K562 (cell line): ENCODE measurements around the gene UNC50. TPM values are rescaled to one million over a fixed set of nuclear protein-coding genes. Genes with fewer than 3 reads are reported as not detected.
A peak's percentile ranks its signal among the peaks of the same experiment; 100 is the strongest.

ENCODE experiments used
- ATAC-seq: fragments of 200-7000 bp; cut with Tn5 transposase; 3 replicates; pipeline ENCODE4 v1.9.1; 2020; ENCODE audit warnings: moderate library complexity
- BruUV-seq: library from RNA; stranded (reverse); fragments of 400-500 nt; replicated peaks from 2 replicates; lab custom pipeline; 2021; lab: Mats Ljungman, UMichigan
- CTCF ChIA-PET: fragments of 300-600 bp; formaldehyde crosslinking; extraction: SDS; loops from one replicate; lab custom pipeline; 2021; ENCODE audit warnings: low intra/inter-chr PET ratio; lab: Yijun Ruan, JAX
- POLR2A ChIA-PET: fragments of 300-600, 350-650 bp; sonication (Branson Sonifier 250); formaldehyde crosslinking; extraction: SDS; loops from one replicate; lab custom pipeline; 2021; ENCODE audit warnings: antibody characterized with exemption, inconsistent platforms; lab: Yijun Ruan, JAX
- DNase-seq, 4 experiments: peaks; one replicate each; pipeline versions ENCODE4 v3.0.0 to v3.0.0-alpha.2; 2011 to 2018; ENCODE audit warnings: low spot score in 3 of 4, mixed read lengths in 3 of 4; ENCODE audit errors: extremely low read depth in 1 of 4
- FAIRE-seq: peaks from 2 replicates; lab custom pipeline; 2011; peaks lifted over from hg19 to GRCh38; lab: Jason Lieb, UNC
- H2AFZ ChIP-seq: 2 replicates; pipeline ENCODE4 v1.6.0; 2011; ENCODE audit warnings: low read depth, low read length, control low read depth, inconsistent platforms
- H3K27ac ChIP-seq: fragments of 200-600 bp; 3 replicates; pipeline ENCODE4 v1.8.0; 2011; ENCODE audit warnings: low read depth, mild to moderate bottlenecking, control low read depth, inconsistent platforms, low read length, moderate library complexity, mixed read lengths; ENCODE audit errors: extremely low read depth
- H3K27me3 ChIP-seq, 2 experiments: fragments of 300-600 bp in 1 of 2; 2 replicates in 1 of 2; 3 replicates in 1 of 2; pipeline versions ENCODE4 v1.6.0 to v1.8.0; 2011; ENCODE audit warnings: inconsistent platforms in 2 of 2, low read length in 2 of 2, mild to moderate bottlenecking in 1 of 2, mixed read lengths in 1 of 2, moderate library complexity in 1 of 2; ENCODE audit not compliant: control insufficient read depth in 2 of 2, insufficient read depth in 2 of 2
- H3K36me3 ChIP-seq: fragments of 300-600 bp; 3 replicates; pipeline ENCODE4 v1.8.0; 2011; ENCODE audit warnings: mild to moderate bottlenecking, low read length, inconsistent platforms; ENCODE audit not compliant: control insufficient read depth, insufficient read depth
- H3K4me1 ChIP-seq, 2 experiments: fragments of 200-600 bp in 1 of 2; replicated peaks in 1 of 2; 2 replicates in 1 of 2; 3 replicates in 1 of 2; pipeline versions ENCODE4 v1.5.1 to v1.8.0; 2011; ENCODE audit warnings: inconsistent platforms in 2 of 2, low read length in 2 of 2, mild to moderate bottlenecking in 1 of 2, mixed read lengths in 1 of 2, moderate library complexity in 1 of 2; ENCODE audit not compliant: control insufficient read depth in 2 of 2, insufficient read depth in 2 of 2
- H3K4me2 ChIP-seq: 2 replicates; pipeline ENCODE4 v1.6.1; 2011; ENCODE audit warnings: low read length, control low read depth, inconsistent platforms, mixed read lengths; ENCODE audit not compliant: insufficient read depth
- H3K4me3 ChIP-seq: fragments of 200-600 bp; sonication (generic), shearing (Covaris generic); 2 replicates; pipeline ENCODE4 v1.5.1; 2016; ENCODE audit warnings: control low read depth, inconsistent platforms
- H3K79me2 ChIP-seq: fragments of 200-600 bp; 3 replicates; pipeline ENCODE4 v1.8.0; 2011; ENCODE audit warnings: low read length, inconsistent platforms; ENCODE audit not compliant: control insufficient read depth, insufficient read depth
- H3K9ac ChIP-seq, 2 experiments: 2 replicates each; pipeline versions ENCODE4 v1.6.0 to v1.6.1; 2011; ENCODE audit warnings: low read depth in 2 of 2, low read length in 2 of 2, control low read depth in 1 of 2, inconsistent platforms in 1 of 2, mild to moderate bottlenecking in 1 of 2, mixed read lengths in 1 of 2; ENCODE audit not compliant: insufficient read depth in 1 of 2
- H3K9me1 ChIP-seq: one replicate; pipeline ENCODE4 v1.6.0; 2011; ENCODE audit warnings: inconsistent platforms, mild to moderate bottlenecking, low read length, moderate library complexity; ENCODE audit not compliant: control insufficient read depth, insufficient read depth
- H3K9me3 ChIP-seq: replicated peaks from 2 replicates; pipeline ENCODE4 v1.5.1; 2011; ENCODE audit warnings: low read depth, low read length, inconsistent platforms; ENCODE audit not compliant: control insufficient read depth, insufficient read depth
- H4K20me1 ChIP-seq: replicated peaks from 2 replicates; pipeline ENCODE4 v1.6.1; 2011; ENCODE audit warnings: low read length, inconsistent platforms, mixed read lengths; ENCODE audit not compliant: control insufficient read depth, insufficient read depth
- HDAC2 ChIP-seq: fragments of 450-650 bp; IDR thresholded peaks from 2 replicates; pipeline ENCODE4 v1.6.1; 2016; ENCODE audit warnings: mild to moderate bottlenecking
- RFX1 ChIP-seq: fragments of 450-650 bp; IDR thresholded peaks from 2 replicates; pipeline ENCODE4 v1.6.1; 2016; ENCODE audit warnings: mild to moderate bottlenecking, moderate library complexity
- ZNF766 ChIP-seq: fragments of 200-800 bp; sonication (Bioruptor generic); conservative IDR thresholded peaks from 2 replicates; pipeline ENCODE4 v1.6.1; 2016; ENCODE audit warnings: missing genetic modification characterization, missing compliant biosample characterization
- WGBS: fragments of 100-300 bp; shearing (Covaris generic); methylation state at CpG from one replicate; pipeline ENCODE4 v1.1.6; 2016; ENCODE audit warnings: low coverage, mixed read lengths; ENCODE audit not compliant: insufficient coverage; ENCODE audit errors: missing lambda C conversion rate; 5-methylcytosine and 5-hydroxymethylcytosine counted together
- in situ Hi-C: fragments of 300-500 bp; cut with MboI; formaldehyde crosslinking; loops from 4 replicates; pipeline ENCODE4 v1.15.0; 2018; ENCODE audit warnings: inconsistent platforms, mixed read lengths
- intact Hi-C: fragments of 100-400 bp; cut with micrococcal nuclease; formaldehyde crosslinking; loops from 2 replicates; pipeline ENCODE4 v1.14.2; 2022
- polyA plus RNA-seq, 8 experiments: library from polyadenylated mRNA; depleted of rRNA in 4 of 8; stranded (reverse) in 5 of 8; unstranded in 3 of 8; fragments of >200 nt; fragmentation: Nextera tagmentation in 2 of 8; fragmentation: Illumina TruSeq in 1 of 8; extraction: Ambion mirVana in 2 of 8; extraction: Trizol in 1 of 8; gene quantifications; 2 replicates each; pipeline versions ENCODE4 v1.2.1 to v1.2.3, GENCODE V29; 2011 to 2014; ENCODE audit warnings: inconsistent platforms in 1 of 8, missing spikeins in 1 of 8
- total RNA-seq, 7 experiments: library from RNA; depleted of rRNA in 6 of 7; stranded (reverse); fragments of >200 nt in 6 of 7; fragmentation: Illumina TruSeq in 2 of 7; extraction: Trizol in 2 of 7; gene quantifications; 2 replicates each; pipeline versions ENCODE4 v1.2.1 to v1.2.3, GENCODE V29; 2011 to 2021; ENCODE audit warnings: low replicate concordance in 1 of 7
- TF ChIP-seq, protein P1 (sequence below): fragments of 450-650 bp; IDR thresholded peaks from 2 replicates; pipeline ENCODE4 v1.6.1; 2016; ENCODE audit warnings: borderline replicate concordance

UNC50 gene
- total and polyA plus RNA-seq, 9 of the 15 experiments (the other 6 are each of a cell fraction or from before 2014, with no cell fraction given), result 30.0 to 52.9 (median 35.9) TPM

DNA sequence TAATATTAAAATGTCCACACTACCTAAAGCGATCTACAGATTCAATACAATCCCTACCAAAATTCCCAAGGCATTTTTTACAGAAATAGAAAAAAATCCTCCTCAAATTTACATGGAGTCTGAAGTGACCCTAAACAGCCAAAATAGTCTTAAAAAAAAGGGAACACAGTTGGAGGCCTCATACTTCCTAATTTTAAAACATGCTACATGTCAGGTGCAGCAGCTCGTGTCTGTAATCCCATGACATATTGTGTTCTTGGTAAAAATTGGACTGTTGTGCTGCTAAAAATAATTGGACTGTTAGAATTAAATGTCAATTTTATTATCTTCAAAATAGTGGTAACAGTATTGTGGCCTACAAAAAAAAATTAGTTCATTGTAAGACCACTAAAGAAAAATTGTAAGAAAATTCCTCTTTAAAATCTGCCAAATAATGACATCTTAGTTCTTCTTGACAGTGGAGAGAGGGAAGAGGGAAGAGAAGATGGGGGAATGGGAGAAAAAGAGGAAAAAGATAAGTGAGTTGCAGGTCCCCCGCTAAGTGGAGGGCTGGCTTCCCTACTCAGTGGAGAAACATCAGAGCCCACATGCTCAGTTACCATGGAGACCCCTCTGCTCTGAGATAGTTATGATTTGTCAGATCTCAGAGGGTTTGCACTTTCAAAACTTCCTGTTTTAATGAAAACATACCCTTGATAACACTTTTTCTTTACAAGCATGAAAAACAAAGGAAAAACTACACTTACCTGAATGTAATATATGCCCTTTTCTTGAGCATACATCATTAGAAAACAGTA lies 46.5 kb downstream of the UNC50 start:
- TF ChIP-seq HDAC2 (no peak), ZNF766 (CRISPR knock-in tag) (no peak), RFX1 (peak; percentile 53)
- TF ChIP-seq, protein P1, sequence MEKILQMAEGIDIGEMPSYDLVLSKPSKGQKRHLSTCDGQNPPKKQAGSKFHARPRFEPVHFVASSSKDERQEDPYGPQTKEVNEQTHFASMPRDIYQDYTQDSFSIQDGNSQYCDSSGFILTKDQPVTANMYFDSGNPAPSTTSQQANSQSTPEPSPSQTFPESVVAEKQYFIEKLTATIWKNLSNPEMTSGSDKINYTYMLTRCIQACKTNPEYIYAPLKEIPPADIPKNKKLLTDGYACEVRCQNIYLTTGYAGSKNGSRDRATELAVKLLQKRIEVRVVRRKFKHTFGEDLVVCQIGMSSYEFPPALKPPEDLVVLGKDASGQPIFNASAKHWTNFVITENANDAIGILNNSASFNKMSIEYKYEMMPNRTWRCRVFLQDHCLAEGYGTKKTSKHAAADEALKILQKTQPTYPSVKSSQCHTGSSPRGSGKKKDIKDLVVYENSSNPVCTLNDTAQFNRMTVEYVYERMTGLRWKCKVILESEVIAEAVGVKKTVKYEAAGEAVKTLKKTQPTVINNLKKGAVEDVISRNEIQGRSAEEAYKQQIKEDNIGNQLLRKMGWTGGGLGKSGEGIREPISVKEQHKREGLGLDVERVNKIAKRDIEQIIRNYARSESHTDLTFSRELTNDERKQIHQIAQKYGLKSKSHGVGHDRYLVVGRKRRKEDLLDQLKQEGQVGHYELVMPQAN, result no peak
- FAIRE-seq (no peak), ATAC-seq (no peak), DNase-seq (peak in 1 of 4 experiments; percentile 6)
- in situ Hi-C loops, result loop anchor here (5.0 kb wide), 1 partner anchor 172 kb away; no protein-coding TSS in a partner anchor
- Histone ChIP-seq H3K4me3 (no peak overlapping the region), H4K20me1 (no peaks in the 10 kb centered on the region), H3K4me1 (no peaks in the 10 kb centered on the region), H3K9me3 (no peaks in the 10 kb centered on the region), H3K9me1 (no peaks in the 10 kb centered on the region), H3K36me3 (no peaks in the 10 kb centered on the region), H3K79me2 (no peaks in the 10 kb centered on the region), H3K9ac (no peak overlapping the region), H2AFZ (no peak overlapping the region), H3K4me2 (no peak overlapping the region), H3K27me3 (no peaks in the 10 kb centered on the region; a peak in 1 of 5 replicates), H3K27ac (no peak overlapping the region)
- intact Hi-C loops, result no loop called here
- ChIA-PET POLR2A (interaction anchor here (0.6 kb wide), 1 partner anchor 956 kb away, joined by 3 read pairs; no protein-coding TSS in a partner anchor), CTCF (no interaction called here)
- 0% methylated on average over 3 of the region's 3 CpGs for WGBS
- no TSS peak for BruUV-seq
